ENCODE results near the gene CALR3.

The CALR3 gene

GRCh38 chr19:16541526-16542044 is 45.6 kb upstream of the CALR3 start:
- TF ChIP-seq CTCF (IDR thresholded peaks at IDR 0.05; ENCODE audit: low read depth, low read length) = no peak
- DNase-seq = no peak

GRCh38 chr19:16540948-16541347 is 45.0 kb upstream of the CALR3 start:
- TF ChIP-seq CTCF (IDR thresholded peaks at IDR 0.05; ENCODE audit: low read depth, low read length) = no peak
- Histone ChIP-seq H3K4me3 (ENCODE audit: low read depth, low read length) (peak overlapping the region; percentile 96), H3K9me3 (no peaks in the 10 kb centered on the region), H3K27me3 (no peaks in the 10 kb centered on the region), H3K4me1 (peaks cover 2% of the 10 kb centered on the region; the same call in 1 of the 2 replicates), H3K36me3 (peaks cover 53% of the 10 kb centered on the region)
- DNase-seq = no peak

More at GRCh38 chr19:16541526-16542044, 45.6 kb upstream of the CALR3 start:
- Histone ChIP-seq H3K27me3 (no peaks in the 10 kb centered on the region), H3K4me1 (peaks cover 2% of the 10 kb centered on the region; the same call in 1 of the 2 replicates), H3K4me3 (ENCODE audit: low read depth, low read length) (peak overlapping the region; percentile 96), H3K9me3 (no peaks in the 10 kb centered on the region), H3K36me3 (peaks cover 47% of the 10 kb centered on the region)

- no peaks in the 10 kb centered on the region for H3K27me3 ChIP-seq
- peaks cover 91% of the 10 kb centered on the region for H3K36me3 ChIP-seq
- no peak for TF ChIP-seq CTCF (IDR thresholded peaks at IDR 0.05; ENCODE audit: low read depth, low read length)
- H3K9me3 ChIP-seq = no peaks in the 10 kb centered on the region
- DNase-seq = no peak
- H3K4me3 ChIP-seq (ENCODE audit: low read depth, low read length) = no peak overlapping the region
- peaks cover 2% of the 10 kb centered on the region; the same call in 1 of the 2 replicates for H3K4me1 ChIP-seq
These were observed 41.1 kb upstream of the CALR3 start for GRCh38 chr19:16537111-16537510.

- Histone ChIP-seq H3K9me3 (no peaks in the 10 kb centered on the region), H3K4me3 (ENCODE audit: low read depth, low read length) (no peak overlapping the region), H3K36me3 (peaks cover 93% of the 10 kb centered on the region), H3K27me3 (no peaks in the 10 kb centered on the region), H3K4me1 (peaks cover 2% of the 10 kb centered on the region; the same call in 1 of the 2 replicates)
- TF ChIP-seq CTCF (IDR thresholded peaks at IDR 0.05; ENCODE audit: low read depth, low read length) = no peak
- DNase-seq = no peak
These were observed 40.2 kb upstream of the CALR3 start for GRCh38 chr19:16536130-16536529.

- no peak for TF ChIP-seq CTCF (IDR thresholded peaks at IDR 0.05; ENCODE audit: low read depth, low read length)
- Histone ChIP-seq H3K9me3 (no peaks in the 10 kb centered on the region), H3K36me3 (peaks cover 93% of the 10 kb centered on the region), H3K27me3 (no peaks in the 10 kb centered on the region), H3K4me3 (ENCODE audit: low read depth, low read length) (no peak overlapping the region), H3K4me1 (no peaks in the 10 kb centered on the region)
- DNase-seq = no peak
These were observed 39.4 kb upstream of the CALR3 start for GRCh38 chr19:16535381-16535780.

GRCh38 chr19:16532440-16533234 is 36.7 kb upstream of the CALR3 start:
- no peaks in the 10 kb centered on the region for H3K27me3 ChIP-seq
- H3K36me3 ChIP-seq = peaks cover 97% of the 10 kb centered on the region
- TF ChIP-seq CTCF (IDR thresholded peaks at IDR 0.05; ENCODE audit: low read depth, low read length) = no peak
- no peak for DNase-seq
- no peaks in the 10 kb centered on the region for H3K4me1 ChIP-seq
- no peak overlapping the region for H3K4me3 ChIP-seq (ENCODE audit: low read depth, low read length)
- H3K9me3 ChIP-seq = no peaks in the 10 kb centered on the region
